GM12878 (cell line): ENCODE results near the gene CLEC2L. TPM values are rescaled to one million over a fixed set of nuclear protein-coding genes. Genes with fewer than 3 reads are reported as not detected.

Experiments
- ATAC-seq: fragments of 200-7000 bp; cut with Tn5 transposase; 3 replicates; pipeline ENCODE4 v1.9.1; 2020; ENCODE audit warnings: mild to moderate bottlenecking, moderate library complexity
- BruUV-seq: library from RNA; stranded (reverse); fragments of 400-500 nt; replicated peaks from 2 replicates; lab custom pipeline; 2021; lab: Mats Ljungman, UMichigan
- CTCF ChIA-PET: fragments of 300-600 bp; sonication (Branson Sonifier 250); formaldehyde crosslinking; extraction: SDS; loops from one replicate; lab custom pipeline; 2021; ENCODE audit warnings: inconsistent platforms; lab: Yijun Ruan, JAX
- POLR2A ChIA-PET: fragments of 350-600 bp; formaldehyde crosslinking; extraction: SDS; loops from one replicate; lab custom pipeline; 2021; ENCODE audit warnings: inconsistent platforms; lab: Charles Lee
- RAD21 ChIA-PET: fragments of 300-600 bp; sonication (Branson Sonifier 250); formaldehyde crosslinking; loops from one replicate; lab custom pipeline; 2023; ENCODE audit warnings: antibody characterized with exemption; ENCODE audit not compliant: unreplicated experiment; lab: Charles Lee
- SMC1A ChIA-PET: fragments of 300-600 bp; sonication (Branson Sonifier 250); formaldehyde crosslinking; loops from one replicate; lab custom pipeline; 2023; ENCODE audit not compliant: unreplicated experiment, uncharacterized antibody; lab: Charles Lee
- DNase-seq: peaks from one replicate; pipeline ENCODE4 v3.0.0-alpha.2; 2011; ENCODE audit warnings: low read depth, low spot score
- FAIRE-seq: peaks from 3 replicates; lab custom pipeline; 2011; peaks lifted over from hg19 to GRCh38; lab: Jason Lieb, UNC
- H2AFZ ChIP-seq: 2 replicates; pipeline ENCODE4 v1.6.0; 2011; ENCODE audit warnings: low read depth, low read length, control low read depth; ENCODE audit not compliant: control insufficient read depth
- H3K27ac ChIP-seq: 2 replicates; pipeline ENCODE4 v1.5.1; 2011; ENCODE audit warnings: control low read depth; ENCODE audit not compliant: control insufficient read depth, insufficient read depth
- H3K27me3 ChIP-seq, 2 experiments: replicated peaks in 1 of 2; 2 replicates each; pipeline versions ENCODE4 v1.6.0 to v1.6.1; 2011; ENCODE audit warnings: low read length in 1 of 2; ENCODE audit not compliant: control insufficient read depth in 2 of 2, insufficient read depth in 2 of 2
- H3K36me3 ChIP-seq, 2 experiments: 2 replicates each; pipeline ENCODE4 v1.5.1; 2011; ENCODE audit warnings: low read length in 1 of 2; ENCODE audit not compliant: control insufficient read depth in 2 of 2, insufficient read depth in 2 of 2
- H3K4me1 ChIP-seq: 2 replicates; pipeline ENCODE4 v1.6.1; 2011; ENCODE audit warnings: mild to moderate bottlenecking, low read length, moderate library complexity, mixed read lengths; ENCODE audit not compliant: control insufficient read depth, insufficient read depth
- H3K4me2 ChIP-seq: 2 replicates; pipeline ENCODE4 v1.6.0; 2011; ENCODE audit warnings: control low read depth; ENCODE audit not compliant: control insufficient read depth, insufficient read depth
- H3K4me3 ChIP-seq: fragments of 200-600 bp; sonication (generic); 2 replicates; pipeline ENCODE4 v1.5.1; 2016
- H3K79me2 ChIP-seq: 2 replicates; pipeline ENCODE4 v1.6.0; 2011; ENCODE audit warnings: low read length; ENCODE audit not compliant: control insufficient read depth, insufficient read depth
- H3K9ac ChIP-seq: 2 replicates; pipeline ENCODE4 v1.8.0; 2011; ENCODE audit warnings: low read length, control low read depth, mixed read lengths; ENCODE audit not compliant: control insufficient read depth, insufficient read depth
- H3K9me3 ChIP-seq: replicated peaks from 3 replicates; pipeline ENCODE4 v1.5.1; 2011; ENCODE audit warnings: mild to moderate bottlenecking, low read length; ENCODE audit not compliant: control insufficient read depth, insufficient read depth
- H4K20me1 ChIP-seq: 2 replicates; pipeline ENCODE4 v1.6.0; 2011; ENCODE audit not compliant: control insufficient read depth, insufficient read depth
- EGR1 ChIP-seq, 2 experiments: IDR thresholded peaks; 1 replicate in 1 of 2; 2 replicates in 1 of 2; pipeline ENCODE4 v1.6.1; 2011 to 2012; ENCODE audit warnings: low read depth in 2 of 2, low read length in 2 of 2, borderline replicate concordance in 1 of 2, mild to moderate bottlenecking in 1 of 2, moderate library complexity in 1 of 2
- HDAC6 ChIP-seq: fragments of 200-600 bp; sonication (generic); IDR thresholded peaks from one replicate; pipeline ENCODE4 v1.8.0; 2017; ENCODE audit warnings: antibody characterized with exemption; ENCODE audit not compliant: unreplicated experiment
- JUND ChIP-seq: IDR thresholded peaks from 2 replicates; pipeline ENCODE4 v1.6.1; 2012; ENCODE audit warnings: low read depth, mild to moderate bottlenecking, low read length, improper control_type of control experiment, moderate library complexity
- MYC ChIP-seq: IDR thresholded peaks from 2 replicates; pipeline ENCODE4 v1.6.1; 2011; ENCODE audit warnings: mild to moderate bottlenecking, low read length, moderate library complexity, inconsistent platforms; ENCODE audit not compliant: insufficient read depth, insufficient replicate concordance, insufficient read length, severe bottlenecking
- NFIC ChIP-seq: IDR thresholded peaks from 2 replicates; pipeline ENCODE4 v1.6.1; 2012; ENCODE audit warnings: low read depth, mild to moderate bottlenecking, inconsistent platforms, low read length, moderate library complexity
- SUPT20H ChIP-seq: IDR thresholded peaks from 2 replicates; pipeline ENCODE4 v1.6.1; 2011; ENCODE audit warnings: low read depth, mild to moderate bottlenecking, low read length, moderate library complexity, borderline replicate concordance; ENCODE audit not compliant: control insufficient read depth
- TCF3 ChIP-seq: IDR thresholded peaks from 2 replicates; pipeline ENCODE4 v1.6.1; 2012; ENCODE audit warnings: low read depth, mild to moderate bottlenecking, low read length, borderline replicate concordance; ENCODE audit not compliant: insufficient read depth
- ZSCAN29 ChIP-seq: fragments of 450-650 bp; IDR thresholded peaks from 2 replicates; pipeline ENCODE4 v1.6.1; 2017; ENCODE audit warnings: mild to moderate bottlenecking, moderate library complexity
- WGBS: methylation state at CpG from one replicate; pipeline ENCODE4 v1.1.6; 2016; ENCODE audit warnings: low lambda C conversion rate; ENCODE audit not compliant: insufficient replicate concordance, insufficient coverage; ENCODE audit errors: missing lambda C conversion rate; 5-methylcytosine and 5-hydroxymethylcytosine counted together
- in situ Hi-C: fragments of 300-500 bp; cut with MboI; formaldehyde crosslinking; loops from 9 replicates; pipeline ENCODE4 v1.14.3; 2018; ENCODE audit warnings: mixed read lengths
- intact Hi-C: fragments of 100-400 bp; cut with micrococcal nuclease; formaldehyde crosslinking; loops from one replicate; pipeline ENCODE4 v1.14.2; 2022; ENCODE audit not compliant: unreplicated experiment
- polyA plus RNA-seq, 11 experiments: library from polyadenylated mRNA; depleted of rRNA in 4 of 11; unstranded in 6 of 11; stranded (reverse) in 5 of 11; fragments of >200 nt; fragmentation: Nextera tagmentation in 4 of 11; fragmentation: Illumina TruSeq in 1 of 11; extraction: Ambion mirVana in 4 of 11; extraction: Trizol in 1 of 11; gene quantifications; 1 replicate in 1 of 11; 2 replicates in 10 of 11; pipeline versions ENCODE4 v1.2.1 to v1.2.3, GENCODE V29; 2011 to 2016; ENCODE audit warnings: inconsistent platforms in 2 of 11, missing spikeins in 2 of 11, low read depth in 1 of 11
- total RNA-seq, 4 experiments: library from RNA; depleted of rRNA in 3 of 4; stranded (reverse); fragments of >200 nt in 3 of 4; fragmentation: Illumina TruSeq in 1 of 4; extraction: Trizol in 1 of 4; gene quantifications; 2 replicates each; pipeline versions ENCODE4 v1.2.1 to v1.2.3, GENCODE V29; 2013 to 2021
- TF ChIP-seq, protein P1 (sequence below): IDR thresholded peaks from 2 replicates; pipeline ENCODE4 v1.6.1; 2012; ENCODE audit warnings: improper control_type of control experiment, low read depth, low read length; ENCODE audit not compliant: insufficient replicate concordance
- TF ChIP-seq, protein P2 (sequence below): fragments of 450-650 bp; IDR thresholded peaks from 2 replicates; pipeline ENCODE4 v1.6.1; 2017; ENCODE audit warnings: borderline replicate concordance
- TF ChIP-seq, protein P3 (sequence below): fragments of 450-650 bp; IDR thresholded peaks from 2 replicates; pipeline ENCODE4 v1.6.1; 2016; ENCODE audit warnings: mild to moderate bottlenecking
- TF ChIP-seq, protein P4 (sequence below): fragments of 450-650 bp; formaldehyde crosslinking; IDR thresholded peaks from 2 replicates; pipeline ENCODE4 v1.5.0; 2022; ENCODE audit warnings: mild to moderate bottlenecking, missing genetic modification characterization

The CLEC2L gene
- total and polyA plus RNA-seq, 10 of the 15 experiments (the other 5 are each of a cell fraction or from before 2014, with no cell fraction given) = not detected

DNA sequence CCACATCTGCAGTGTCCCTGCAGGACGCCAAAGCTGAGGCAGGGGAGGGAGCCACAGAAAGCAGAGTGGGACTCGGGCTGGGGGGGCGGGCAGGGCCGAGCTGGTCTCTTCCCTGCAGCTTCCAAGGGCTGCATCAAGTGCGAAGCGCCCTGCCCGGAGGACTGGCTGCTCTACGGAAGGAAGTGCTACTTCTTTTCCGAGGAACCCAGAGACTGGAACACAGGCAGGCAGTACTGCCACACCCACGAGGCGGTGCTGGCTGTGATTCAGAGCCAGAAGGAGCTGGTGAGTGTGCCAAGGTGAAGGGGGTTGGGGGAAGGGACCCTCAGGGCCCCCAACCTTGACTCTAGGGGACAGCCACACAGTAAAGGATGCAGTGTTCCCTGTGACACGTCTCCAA is 16.7 kb downstream of the CLEC2L start:
- BruUV-seq = no TSS peak
- Histone ChIP-seq H3K27ac (no peak overlapping the region), H3K4me1 (no peaks in the 10 kb centered on the region), H3K9me3 (no peaks in the 10 kb centered on the region), H4K20me1 (no peaks in the 10 kb centered on the region), H3K36me3 (no peaks in the 10 kb centered on the region), H3K4me3 (no peak overlapping the region), H3K27me3 (no peaks in the 10 kb centered on the region), H3K79me2 (no peaks in the 10 kb centered on the region), H3K9ac (no peak overlapping the region), H3K4me2 (no peak overlapping the region), H2AFZ (no peak overlapping the region)
- no peak for DNase-seq
- no peak for FAIRE-seq
- SMC1A ChIA-PET = no interaction called here
- TF ChIP-seq, protein P1, sequence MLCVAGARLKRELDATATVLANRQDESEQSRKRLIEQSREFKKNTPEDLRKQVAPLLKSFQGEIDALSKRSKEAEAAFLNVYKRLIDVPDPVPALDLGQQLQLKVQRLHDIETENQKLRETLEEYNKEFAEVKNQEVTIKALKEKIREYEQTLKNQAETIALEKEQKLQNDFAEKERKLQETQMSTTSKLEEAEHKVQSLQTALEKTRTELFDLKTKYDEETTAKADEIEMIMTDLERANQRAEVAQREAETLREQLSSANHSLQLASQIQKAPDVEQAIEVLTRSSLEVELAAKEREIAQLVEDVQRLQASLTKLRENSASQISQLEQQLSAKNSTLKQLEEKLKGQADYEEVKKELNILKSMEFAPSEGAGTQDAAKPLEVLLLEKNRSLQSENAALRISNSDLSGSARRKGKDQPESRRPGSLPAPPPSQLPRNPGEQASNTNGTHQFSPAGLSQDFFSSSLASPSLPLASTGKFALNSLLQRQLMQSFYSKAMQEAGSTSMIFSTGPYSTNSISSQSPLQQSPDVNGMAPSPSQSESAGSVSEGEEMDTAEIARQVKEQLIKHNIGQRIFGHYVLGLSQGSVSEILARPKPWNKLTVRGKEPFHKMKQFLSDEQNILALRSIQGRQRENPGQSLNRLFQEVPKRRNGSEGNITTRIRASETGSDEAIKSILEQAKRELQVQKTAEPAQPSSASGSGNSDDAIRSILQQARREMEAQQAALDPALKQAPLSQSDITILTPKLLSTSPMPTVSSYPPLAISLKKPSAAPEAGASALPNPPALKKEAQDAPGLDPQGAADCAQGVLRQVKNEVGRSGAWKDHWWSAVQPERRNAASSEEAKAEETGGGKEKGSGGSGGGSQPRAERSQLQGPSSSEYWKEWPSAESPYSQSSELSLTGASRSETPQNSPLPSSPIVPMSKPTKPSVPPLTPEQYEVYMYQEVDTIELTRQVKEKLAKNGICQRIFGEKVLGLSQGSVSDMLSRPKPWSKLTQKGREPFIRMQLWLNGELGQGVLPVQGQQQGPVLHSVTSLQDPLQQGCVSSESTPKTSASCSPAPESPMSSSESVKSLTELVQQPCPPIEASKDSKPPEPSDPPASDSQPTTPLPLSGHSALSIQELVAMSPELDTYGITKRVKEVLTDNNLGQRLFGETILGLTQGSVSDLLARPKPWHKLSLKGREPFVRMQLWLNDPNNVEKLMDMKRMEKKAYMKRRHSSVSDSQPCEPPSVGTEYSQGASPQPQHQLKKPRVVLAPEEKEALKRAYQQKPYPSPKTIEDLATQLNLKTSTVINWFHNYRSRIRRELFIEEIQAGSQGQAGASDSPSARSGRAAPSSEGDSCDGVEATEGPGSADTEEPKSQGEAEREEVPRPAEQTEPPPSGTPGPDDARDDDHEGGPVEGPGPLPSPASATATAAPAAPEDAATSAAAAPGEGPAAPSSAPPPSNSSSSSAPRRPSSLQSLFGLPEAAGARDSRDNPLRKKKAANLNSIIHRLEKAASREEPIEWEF = no peak
- TF ChIP-seq, protein P2, sequence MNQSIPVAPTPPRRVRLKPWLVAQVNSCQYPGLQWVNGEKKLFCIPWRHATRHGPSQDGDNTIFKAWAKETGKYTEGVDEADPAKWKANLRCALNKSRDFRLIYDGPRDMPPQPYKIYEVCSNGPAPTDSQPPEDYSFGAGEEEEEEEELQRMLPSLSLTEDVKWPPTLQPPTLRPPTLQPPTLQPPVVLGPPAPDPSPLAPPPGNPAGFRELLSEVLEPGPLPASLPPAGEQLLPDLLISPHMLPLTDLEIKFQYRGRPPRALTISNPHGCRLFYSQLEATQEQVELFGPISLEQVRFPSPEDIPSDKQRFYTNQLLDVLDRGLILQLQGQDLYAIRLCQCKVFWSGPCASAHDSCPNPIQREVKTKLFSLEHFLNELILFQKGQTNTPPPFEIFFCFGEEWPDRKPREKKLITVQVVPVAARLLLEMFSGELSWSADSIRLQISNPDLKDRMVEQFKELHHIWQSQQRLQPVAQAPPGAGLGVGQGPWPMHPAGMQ = no peak
- TF ChIP-seq SUPT20H (no peak), HDAC6 (no peak), JUND (no peak), MYC (no peak), ZSCAN29 (no peak), NFIC (no peak), TCF3 (no peak), EGR1 (IDR thresholded peaks at IDR 0.05; ENCODE audit: borderline replicate concordance in 1 of 2, low read depth in 2 of 2, low read length in 2 of 2) (no peak)
- TF ChIP-seq, protein P3, sequence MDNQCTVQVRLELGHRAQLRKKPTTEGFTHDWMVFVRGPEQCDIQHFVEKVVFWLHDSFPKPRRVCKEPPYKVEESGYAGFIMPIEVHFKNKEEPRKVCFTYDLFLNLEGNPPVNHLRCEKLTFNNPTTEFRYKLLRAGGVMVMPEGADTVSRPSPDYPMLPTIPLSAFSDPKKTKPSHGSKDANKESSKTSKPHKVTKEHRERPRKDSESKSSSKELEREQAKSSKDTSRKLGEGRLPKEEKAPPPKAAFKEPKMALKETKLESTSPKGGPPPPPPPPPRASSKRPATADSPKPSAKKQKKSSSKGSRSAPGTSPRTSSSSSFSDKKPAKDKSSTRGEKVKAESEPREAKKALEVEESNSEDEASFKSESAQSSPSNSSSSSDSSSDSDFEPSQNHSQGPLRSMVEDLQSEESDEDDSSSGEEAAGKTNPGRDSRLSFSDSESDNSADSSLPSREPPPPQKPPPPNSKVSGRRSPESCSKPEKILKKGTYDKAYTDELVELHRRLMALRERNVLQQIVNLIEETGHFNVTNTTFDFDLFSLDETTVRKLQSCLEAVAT = no peak
- TF ChIP-seq, protein P4, sequence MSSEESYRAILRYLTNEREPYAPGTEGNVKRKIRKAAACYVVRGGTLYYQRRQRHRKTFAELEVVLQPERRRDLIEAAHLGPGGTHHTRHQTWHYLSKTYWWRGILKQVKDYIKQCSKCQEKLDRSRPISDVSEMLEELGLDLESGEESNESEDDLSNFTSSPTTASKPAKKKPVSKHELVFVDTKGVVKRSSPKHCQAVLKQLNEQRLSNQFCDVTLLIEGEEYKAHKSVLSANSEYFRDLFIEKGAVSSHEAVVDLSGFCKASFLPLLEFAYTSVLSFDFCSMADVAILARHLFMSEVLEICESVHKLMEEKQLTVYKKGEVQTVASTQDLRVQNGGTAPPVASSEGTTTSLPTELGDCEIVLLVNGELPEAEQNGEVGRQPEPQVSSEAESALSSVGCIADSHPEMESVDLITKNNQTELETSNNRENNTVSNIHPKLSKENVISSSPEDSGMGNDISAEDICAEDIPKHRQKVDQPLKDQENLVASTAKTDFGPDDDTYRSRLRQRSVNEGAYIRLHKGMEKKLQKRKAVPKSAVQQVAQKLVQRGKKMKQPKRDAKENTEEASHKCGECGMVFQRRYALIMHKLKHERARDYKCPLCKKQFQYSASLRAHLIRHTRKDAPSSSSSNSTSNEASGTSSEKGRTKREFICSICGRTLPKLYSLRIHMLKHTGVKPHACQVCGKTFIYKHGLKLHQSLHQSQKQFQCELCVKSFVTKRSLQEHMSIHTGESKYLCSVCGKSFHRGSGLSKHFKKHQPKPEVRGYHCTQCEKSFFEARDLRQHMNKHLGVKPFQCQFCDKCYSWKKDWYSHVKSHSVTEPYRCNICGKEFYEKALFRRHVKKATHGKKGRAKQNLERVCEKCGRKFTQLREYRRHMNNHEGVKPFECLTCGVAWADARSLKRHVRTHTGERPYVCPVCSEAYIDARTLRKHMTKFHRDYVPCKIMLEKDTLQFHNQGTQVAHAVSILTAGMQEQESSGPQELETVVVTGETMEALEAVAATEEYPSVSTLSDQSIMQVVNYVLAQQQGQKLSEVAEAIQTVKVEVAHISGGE (CRISPR knock-in tag) = no peak
- 35% methylated on average over 12 of the region's 12 CpGs for WGBS
- CTCF ChIA-PET = no interaction called here
- no peak for ATAC-seq
- POLR2A ChIA-PET = no interaction called here
- intact Hi-C loops = no loop called here
- in situ Hi-C loops = no loop called here
- RAD21 ChIA-PET = no interaction called here
